Tibial artery (tissue), 4 donors: Measurements from ENCODE around the gene GAB2.
"Not testable (repeated sequence)": the region's sequence is repeated elsewhere in the genome, so short reads cannot be mapped to it uniquely, and the experiment has no call there.

Experiments used
- DNase-seq, 2 donors: peaks; one replicate each; pipeline ENCODE4 v3.0.0-alpha.2; 2019
- H3K27ac ChIP-seq, 2 donors: fragments of 200-600 bp; sonication (generic) in 1 of 2; 1 replicate in 1 of 2; 2 replicates in 1 of 2; pipeline ENCODE4 v1.5.1; 2018 to 2019; ENCODE audit warnings: mild to moderate bottlenecking in 1 of 2
- H3K27me3 ChIP-seq, 2 donors: fragments of 200-600 bp; sonication (generic) in 1 of 2; one replicate each; pipeline versions ENCODE4 v1.5.1 to v1.6.0; 2016 to 2019
- H3K36me3 ChIP-seq, 3 donors: fragments of 200-600 bp; sonication (generic) in 2 of 3; one replicate each; pipeline ENCODE4 v1.5.1; 2016 to 2019; ENCODE audit warnings: mild to moderate bottlenecking in 2 of 3
- H3K4me1 ChIP-seq, 4 donors: fragments of 200-600 bp; sonication (generic) in 2 of 4; 1 replicate in 3 of 4; 2 replicates in 1 of 4; pipeline ENCODE4 v1.5.1; 2016 to 2019
- H3K4me3 ChIP-seq, 2 donors: fragments of 200-600 bp; sonication (generic) in 1 of 2; 1 replicate in 1 of 2; 2 replicates in 1 of 2; pipeline ENCODE4 v1.5.1; 2018 to 2019; ENCODE audit warnings: mild to moderate bottlenecking in 2 of 2
- H3K9me3 ChIP-seq, 3 donors: fragments of 200-600 bp; sonication (generic) in 1 of 3; one replicate each; pipeline ENCODE4 v1.5.1; 2016 to 2019
- intact Hi-C: fragments of 100-400 bp; cut with DNase I; formaldehyde crosslinking; loops from one replicate; pipeline ENCODE4 v1.15.0; 2023; ENCODE audit warnings: low total_unique reads
- TF ChIP-seq, protein P1 (sequence below), 2 experiments: fragments of 200-600 bp in 1 of 2; fragments of 450-650 bp in 1 of 2; IDR thresholded peaks; one replicate each; pipeline ENCODE4 v1.5.1; 2017 to 2019; ENCODE audit warnings: antibody characterized with exemption in 2 of 2, mild to moderate bottlenecking in 1 of 2, moderate library complexity in 1 of 2

GAB2 gene

DNA sequence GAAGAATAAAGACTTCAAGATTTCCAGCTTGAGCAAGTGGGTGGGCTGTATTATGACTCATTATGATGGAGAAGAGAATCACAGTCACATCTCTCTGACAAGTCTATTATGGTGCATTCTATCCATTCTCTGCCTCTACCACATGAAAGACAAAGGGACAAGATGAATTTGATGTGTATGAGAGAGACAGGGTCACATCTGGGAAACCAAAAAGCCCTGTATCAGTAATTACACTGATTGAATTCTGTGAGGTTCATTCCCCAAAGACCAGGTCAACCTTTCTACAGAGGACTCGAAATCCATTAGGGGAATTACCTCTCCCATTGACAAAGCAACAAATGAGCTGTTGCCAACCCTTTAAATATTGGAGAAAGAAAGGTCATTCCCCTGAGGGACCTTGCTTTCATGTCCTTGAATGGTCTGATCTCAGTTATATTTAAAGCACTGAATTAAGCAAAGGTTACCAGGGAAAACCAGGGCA, 119.3 kb downstream of the GAB2 start:
- TF ChIP-seq, protein P1, sequence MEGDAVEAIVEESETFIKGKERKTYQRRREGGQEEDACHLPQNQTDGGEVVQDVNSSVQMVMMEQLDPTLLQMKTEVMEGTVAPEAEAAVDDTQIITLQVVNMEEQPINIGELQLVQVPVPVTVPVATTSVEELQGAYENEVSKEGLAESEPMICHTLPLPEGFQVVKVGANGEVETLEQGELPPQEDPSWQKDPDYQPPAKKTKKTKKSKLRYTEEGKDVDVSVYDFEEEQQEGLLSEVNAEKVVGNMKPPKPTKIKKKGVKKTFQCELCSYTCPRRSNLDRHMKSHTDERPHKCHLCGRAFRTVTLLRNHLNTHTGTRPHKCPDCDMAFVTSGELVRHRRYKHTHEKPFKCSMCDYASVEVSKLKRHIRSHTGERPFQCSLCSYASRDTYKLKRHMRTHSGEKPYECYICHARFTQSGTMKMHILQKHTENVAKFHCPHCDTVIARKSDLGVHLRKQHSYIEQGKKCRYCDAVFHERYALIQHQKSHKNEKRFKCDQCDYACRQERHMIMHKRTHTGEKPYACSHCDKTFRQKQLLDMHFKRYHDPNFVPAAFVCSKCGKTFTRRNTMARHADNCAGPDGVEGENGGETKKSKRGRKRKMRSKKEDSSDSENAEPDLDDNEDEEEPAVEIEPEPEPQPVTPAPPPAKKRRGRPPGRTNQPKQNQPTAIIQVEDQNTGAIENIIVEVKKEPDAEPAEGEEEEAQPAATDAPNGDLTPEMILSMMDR (IDR thresholded peaks at IDR 0.05): no peak
- H3K27ac ChIP-seq: no peak overlapping the region

GRCh38 chr11:78295991-78296930, 121.4 kb downstream of the GAB2 start:
- intact Hi-C loops: no loop called here
- Histone ChIP-seq H3K36me3 (no peaks in the 10 kb centered on the region), H3K27me3 (no peaks in the 10 kb centered on the region), H3K4me1 (peaks cover 0 to 40% (median 2%) of the 10 kb centered on the region in 4 donors), H3K9me3 (no peaks in the 10 kb centered on the region), H3K27ac (no peak overlapping the region), H3K4me3 (no peak overlapping the region)
- no peak for DNase-seq
- TF ChIP-seq, protein P1 (IDR thresholded peaks at IDR 0.05): no peak

More for the DNA sequence above, 119.3 kb downstream of the GAB2 start:
- no peak overlapping the region for H3K4me3 ChIP-seq
- no peak for DNase-seq
- H3K36me3 ChIP-seq: no peaks in the 10 kb centered on the region
- no peaks in the 10 kb centered on the region for H3K9me3 ChIP-seq
- intact Hi-C loops: no loop called here
- no peaks in the 10 kb centered on the region for H3K27me3 ChIP-seq
- peaks cover 0 to 31% (median 2%) of the 10 kb centered on the region in 4 donors for H3K4me1 ChIP-seq

DNA sequence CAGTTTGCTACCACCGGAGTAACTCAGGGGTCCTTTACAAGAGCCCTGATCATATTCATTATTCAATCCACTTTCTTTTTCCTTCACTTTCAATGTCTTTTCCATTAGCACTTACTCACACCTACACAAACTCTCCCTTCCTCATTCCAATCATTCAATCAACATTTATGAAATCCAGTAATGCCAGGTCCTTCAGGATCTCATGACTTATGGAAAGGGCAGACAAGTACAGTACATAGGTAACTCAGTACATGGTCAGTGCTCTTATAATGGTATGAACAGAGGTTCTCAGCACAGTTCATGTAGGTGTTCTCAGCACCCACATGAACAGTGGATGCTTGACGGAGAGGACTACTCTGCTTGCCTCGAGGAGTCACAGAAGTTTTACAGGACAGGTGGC, 122.3 kb downstream of the GAB2 start:
- Histone ChIP-seq H3K4me1 (peaks cover 0 to 47% (median 2%) of the 10 kb centered on the region in 4 donors), H3K27me3 (no peaks in the 10 kb centered on the region), H3K27ac (no peak overlapping the region), H3K4me3 (no peak overlapping the region), H3K9me3 (no peaks in the 10 kb centered on the region), H3K36me3 (no peaks in the 10 kb centered on the region)
- DNase-seq: no peak
- intact Hi-C loops: no loop called here
- TF ChIP-seq, protein P1 (IDR thresholded peaks at IDR 0.05): no peak

- H3K27ac ChIP-seq, intact Hi-C loops, DNase-seq, H3K4me3 ChIP-seq, H3K9me3 ChIP-seq, H3K36me3 ChIP-seq, H3K27me3 ChIP-seq: not testable (repeated sequence)
- H3K4me1 ChIP-seq: peaks cover 0 to 48% (median 3%) of the 10 kb centered on the region in 4 donors
Measured at GRCh38 chr11:78294100-78294499, 123.5 kb downstream of the GAB2 start.

DNA sequence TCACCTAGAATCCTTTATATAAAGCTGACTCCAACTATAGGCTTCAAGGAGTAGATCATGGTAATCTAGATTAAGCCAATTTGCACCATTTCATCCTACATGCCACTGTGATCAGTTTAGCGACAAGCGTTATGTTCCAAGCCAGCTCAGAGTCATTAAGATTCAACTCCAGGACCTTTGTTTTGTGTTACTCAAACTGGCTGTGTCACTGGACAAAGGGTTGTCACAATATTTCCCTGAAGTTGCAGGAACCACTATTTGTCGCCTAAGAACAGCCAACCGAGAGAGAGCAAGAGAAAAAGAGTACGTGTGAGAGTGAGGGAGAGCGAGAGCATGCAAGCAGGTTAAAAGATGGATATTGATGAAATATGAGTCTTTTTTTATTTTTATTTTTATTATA, 124.1 kb downstream of the GAB2 start:
- no peaks in the 10 kb centered on the region for H3K27me3 ChIP-seq
- TF ChIP-seq, protein P1 (IDR thresholded peaks at IDR 0.05): no peak
- no peak overlapping the region for H3K27ac ChIP-seq
- no peak for DNase-seq
- peaks cover 0 to 42% (median 1%) of the 10 kb centered on the region in 4 donors for H3K4me1 ChIP-seq
- H3K4me3 ChIP-seq: no peak overlapping the region
- H3K9me3 ChIP-seq: peaks cover 0 to 5% (median 0%) of the 10 kb centered on the region in 3 donors
- intact Hi-C loops: no loop called here
- no peaks in the 10 kb centered on the region for H3K36me3 ChIP-seq

DNA sequence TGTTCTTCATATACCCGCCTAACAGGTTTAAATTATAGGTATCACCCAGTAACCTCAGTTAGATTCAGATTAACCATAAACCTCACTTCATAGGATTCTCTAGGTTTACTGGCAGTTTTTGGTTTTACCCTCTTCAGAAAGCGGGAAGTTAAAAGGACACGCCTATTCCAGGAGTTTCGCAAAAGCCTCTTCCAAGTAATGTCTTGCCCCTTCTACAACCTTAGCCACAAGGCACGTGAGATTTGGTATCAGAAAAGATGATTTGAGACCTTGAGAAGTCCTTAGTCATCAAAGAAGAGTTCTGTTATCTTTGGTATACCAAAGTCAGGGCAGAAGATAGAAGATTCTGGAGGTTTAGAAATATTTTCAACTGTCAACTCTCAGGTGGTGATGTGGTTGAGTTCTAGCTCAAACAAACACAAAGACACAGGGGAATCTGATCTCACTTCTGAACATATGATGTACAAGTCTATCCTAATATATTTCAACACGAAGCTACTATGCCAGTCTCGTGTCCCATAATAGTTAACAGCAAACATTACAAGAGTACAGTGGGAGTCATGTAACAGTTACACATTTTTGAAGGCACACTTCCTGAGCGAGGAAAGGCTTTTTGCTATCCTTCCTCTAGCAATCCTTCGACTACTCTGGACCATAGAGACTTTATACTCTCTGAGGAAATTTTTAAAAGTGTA, 125.4 kb downstream of the GAB2 start:
- Histone ChIP-seq H3K9me3 (peaks cover 0 to 6% (median 0%) of the 10 kb centered on the region in 3 donors), H3K36me3 (no peaks in the 10 kb centered on the region), H3K4me1 (peaks cover 0 to 38% (median 1%) of the 10 kb centered on the region in 4 donors), H3K27ac (no peak overlapping the region), H3K27me3 (no peaks in the 10 kb centered on the region), H3K4me3 (no peak overlapping the region)
- DNase-seq: no peak
- TF ChIP-seq, protein P1 (IDR thresholded peaks at IDR 0.05): no peak
- intact Hi-C loops: no loop called here
